IPS-20b (cell line): Measurements from ENCODE around the gene TBX1.
"Not testable (repeated sequence)": the region's sequence is repeated elsewhere in the genome, so short reads cannot be mapped to it uniquely, and the experiment has no call there.

ENCODE experiments used
- H3K27ac ChIP-seq: one replicate; pipeline ENCODE4 v1.5.1; 2013; ENCODE audit warnings: low read length
- H3K27me3 ChIP-seq: 2 replicates; pipeline ENCODE4 v1.6.1; 2013; ENCODE audit warnings: mild to moderate bottlenecking, low read length, inconsistent platforms; ENCODE audit not compliant: insufficient read depth
- H3K36me3 ChIP-seq: 2 replicates; pipeline ENCODE4 v1.6.1; 2013; ENCODE audit warnings: low read depth, mild to moderate bottlenecking, inconsistent platforms, low read length, moderate library complexity; ENCODE audit not compliant: insufficient read depth
- H3K4me1 ChIP-seq: 2 replicates; pipeline ENCODE4 v1.6.1; 2013; ENCODE audit warnings: mild to moderate bottlenecking, control low read depth, inconsistent platforms, low read length, moderate library complexity; ENCODE audit not compliant: insufficient read depth
- H3K4me3 ChIP-seq: 2 replicates; pipeline ENCODE4 v1.5.1; 2013; ENCODE audit warnings: mild to moderate bottlenecking, low read length, inconsistent platforms
- H3K9ac ChIP-seq: 2 replicates; pipeline ENCODE4 v1.6.1; 2013; ENCODE audit warnings: low read depth, mild to moderate bottlenecking, inconsistent platforms, low read length, moderate library complexity
- H3K9me3 ChIP-seq: 2 replicates; pipeline ENCODE4 v1.6.1; 2013; ENCODE audit warnings: mild to moderate bottlenecking, low read depth, low read length, inconsistent platforms; ENCODE audit not compliant: insufficient read depth

The TBX1 gene

GRCh38 chr22:19775496-19776325 is 15.1 kb downstream of the TBX1 start:
- H3K27me3 ChIP-seq, result peaks cover 55% of the 10 kb centered on the region
- no peak overlapping the region for H3K27ac ChIP-seq
- H3K4me1 ChIP-seq, result peaks cover 3% of the 10 kb centered on the region; the same call in 1 of the 2 replicates
- H3K9ac ChIP-seq, result no peak overlapping the region
- H3K9me3 ChIP-seq, result no peaks in the 10 kb centered on the region
- H3K4me3 ChIP-seq, result no peak overlapping the region
- no peaks in the 10 kb centered on the region for H3K36me3 ChIP-seq

DNA sequence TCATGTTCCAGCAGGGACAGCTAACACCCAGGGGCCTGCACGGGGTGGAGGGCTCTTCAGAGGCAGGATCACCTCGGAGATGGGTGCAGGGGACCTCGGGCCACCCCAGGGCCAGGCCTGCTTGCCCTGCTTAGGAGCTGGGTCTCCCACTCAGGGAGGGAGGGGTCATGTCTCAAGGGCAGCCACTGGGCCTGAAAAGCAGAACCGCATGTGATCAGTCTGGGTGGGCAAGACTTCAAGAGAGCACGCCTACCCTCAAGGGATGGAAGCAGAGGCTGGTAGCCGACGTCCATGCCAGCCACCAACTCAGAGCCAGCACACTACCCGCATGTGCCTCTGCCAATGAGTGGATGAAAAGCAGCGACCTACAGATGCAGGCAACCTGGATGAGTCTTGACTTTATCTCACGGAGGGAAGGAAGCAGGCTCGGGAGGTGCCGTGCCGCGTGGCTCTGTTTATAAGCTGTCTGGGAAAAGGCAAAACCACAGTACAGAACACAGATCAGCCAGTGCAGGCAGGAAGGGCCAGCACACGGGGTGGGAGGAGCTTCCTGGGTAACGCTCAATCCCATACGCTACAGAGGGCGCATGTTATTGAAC is 16.0 kb downstream of the TBX1 start:
- Histone ChIP-seq H3K9me3 (no peaks in the 10 kb centered on the region), H3K27me3 (peaks cover 47% of the 10 kb centered on the region), H3K9ac (no peak overlapping the region), H3K4me3 (no peak overlapping the region), H3K36me3 (no peaks in the 10 kb centered on the region), H3K4me1 (peaks cover 3% of the 10 kb centered on the region; the same call in 1 of the 2 replicates), H3K27ac (no peak overlapping the region)

DNA sequence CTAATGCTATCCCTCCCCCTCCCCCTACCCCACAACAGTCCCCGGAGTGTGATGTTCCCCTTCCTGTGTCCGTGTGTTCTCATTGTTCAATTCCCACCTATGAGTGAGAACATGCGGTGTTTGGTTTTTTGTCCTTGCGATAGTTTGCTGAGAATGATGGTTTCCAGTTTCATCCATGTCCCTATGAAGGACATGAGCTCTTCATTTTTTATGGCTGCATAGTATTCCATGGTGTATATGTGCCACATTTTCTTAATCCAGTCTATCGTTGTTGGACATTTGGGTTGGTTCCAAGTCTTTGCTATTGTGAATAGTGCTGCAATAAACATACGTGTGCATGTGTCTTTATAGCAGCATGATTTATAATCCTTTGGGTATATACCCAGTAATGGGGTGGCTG is 16.6 kb downstream of the TBX1 start:
- H3K4me3 ChIP-seq, H3K4me1 ChIP-seq, H3K9ac ChIP-seq, H3K36me3 ChIP-seq, H3K27ac ChIP-seq, H3K9me3 ChIP-seq: not testable (repeated sequence)
- H3K27me3 ChIP-seq, result peaks cover 41% of the 10 kb centered on the region

- peaks cover 28% of the 10 kb centered on the region for H3K27me3 ChIP-seq
- H3K9ac ChIP-seq, result no peak overlapping the region
- no peaks in the 10 kb centered on the region for H3K36me3 ChIP-seq
- H3K27ac ChIP-seq, result no peak overlapping the region
- H3K4me3 ChIP-seq, result no peak overlapping the region
- H3K4me1 ChIP-seq, result peaks cover 3% of the 10 kb centered on the region; the same call in 1 of the 2 replicates
- no peaks in the 10 kb centered on the region for H3K9me3 ChIP-seq
These were observed 18.4 kb downstream of the TBX1 start for GRCh38 chr22:19779011-19779421.

DNA sequence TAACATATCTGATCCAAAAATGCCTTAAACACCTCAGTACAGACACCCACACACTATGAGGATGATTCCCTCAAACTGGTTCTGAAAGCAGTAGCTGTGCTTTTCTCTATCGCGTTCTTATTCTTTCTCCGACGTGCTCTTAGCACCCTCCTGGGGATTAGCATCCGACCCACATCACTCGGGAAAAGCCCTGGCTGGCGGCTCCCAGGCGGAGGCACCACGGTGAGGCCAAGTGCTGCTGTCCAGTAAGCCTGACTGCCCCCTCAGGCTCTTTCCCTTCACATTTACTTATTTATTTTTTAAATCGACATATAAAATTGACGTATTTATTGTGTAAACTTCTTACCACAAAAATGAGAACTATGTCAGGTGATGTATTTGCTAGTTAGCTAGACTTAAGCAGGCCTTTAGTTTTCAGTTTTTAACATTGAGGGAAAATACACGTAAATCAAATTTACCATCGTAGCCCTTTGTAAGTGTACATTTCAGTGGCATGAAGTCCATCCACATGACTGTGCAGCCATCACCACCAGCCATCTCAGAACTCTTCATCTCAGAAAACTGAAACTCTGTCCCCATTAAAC is 19.2 kb downstream of the TBX1 start:
- H3K9me3 ChIP-seq, result no peaks in the 10 kb centered on the region
- no peak overlapping the region for H3K9ac ChIP-seq
- H3K4me3 ChIP-seq, result no peak overlapping the region
- H3K27ac ChIP-seq, result no peak overlapping the region
- H3K27me3 ChIP-seq, result peaks cover 22% of the 10 kb centered on the region
- H3K36me3 ChIP-seq, result no peaks in the 10 kb centered on the region
- H3K4me1 ChIP-seq, result peaks cover 3% of the 10 kb centered on the region; the same call in 1 of the 2 replicates

DNA sequence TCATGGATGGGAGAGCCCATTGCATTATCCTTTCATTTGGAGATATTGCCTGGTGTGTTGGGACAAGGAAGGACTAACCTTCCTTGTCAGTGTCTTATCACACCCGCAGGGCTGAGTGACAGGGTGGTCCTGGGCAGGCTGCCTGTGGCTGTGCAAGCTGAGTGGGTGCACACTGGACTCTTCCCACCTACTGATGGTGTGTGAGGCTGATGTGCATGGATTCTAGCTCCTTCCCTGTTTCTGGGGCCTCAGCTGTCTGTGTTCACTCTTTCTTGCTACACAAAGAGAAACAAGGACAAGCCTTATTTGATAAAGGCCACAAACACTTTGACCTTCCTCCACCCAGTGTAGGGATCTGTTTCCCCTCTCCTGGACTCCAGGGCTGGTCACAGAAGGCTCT is 22.0 kb downstream of the TBX1 start:
- no peak overlapping the region for H3K27ac ChIP-seq
- H3K36me3 ChIP-seq, result no peaks in the 10 kb centered on the region
- H3K9ac ChIP-seq, result no peak overlapping the region
- H3K4me3 ChIP-seq, result no peak overlapping the region
- H3K9me3 ChIP-seq, result no peaks in the 10 kb centered on the region
- peaks cover 22% of the 10 kb centered on the region for H3K27me3 ChIP-seq
- peaks cover 3% of the 10 kb centered on the region; the same call in 1 of the 2 replicates for H3K4me1 ChIP-seq

GRCh38 chr22:19783586-19784383 is 23.2 kb downstream of the TBX1 start:
- Histone ChIP-seq H3K27ac (no peak overlapping the region), H3K4me1 (peaks cover 3% of the 10 kb centered on the region; the same call in 1 of the 2 replicates), H3K36me3 (no peaks in the 10 kb centered on the region), H3K27me3 (peaks cover 20% of the 10 kb centered on the region), H3K9ac (no peak overlapping the region), H3K4me3 (no peak overlapping the region), H3K9me3 (no peaks in the 10 kb centered on the region)

- Histone ChIP-seq H3K4me1 (peaks cover 3% of the 10 kb centered on the region; the same call in 1 of the 2 replicates), H3K36me3 (no peaks in the 10 kb centered on the region), H3K9me3 (no peaks in the 10 kb centered on the region), H3K27ac (no peak overlapping the region), H3K27me3 (peaks cover 12% of the 10 kb centered on the region), H3K9ac (no peak overlapping the region), H3K4me3 (no peak overlapping the region)
These were observed 24.0 kb downstream of the TBX1 start for GRCh38 chr22:19784384-19785175.

DNA sequence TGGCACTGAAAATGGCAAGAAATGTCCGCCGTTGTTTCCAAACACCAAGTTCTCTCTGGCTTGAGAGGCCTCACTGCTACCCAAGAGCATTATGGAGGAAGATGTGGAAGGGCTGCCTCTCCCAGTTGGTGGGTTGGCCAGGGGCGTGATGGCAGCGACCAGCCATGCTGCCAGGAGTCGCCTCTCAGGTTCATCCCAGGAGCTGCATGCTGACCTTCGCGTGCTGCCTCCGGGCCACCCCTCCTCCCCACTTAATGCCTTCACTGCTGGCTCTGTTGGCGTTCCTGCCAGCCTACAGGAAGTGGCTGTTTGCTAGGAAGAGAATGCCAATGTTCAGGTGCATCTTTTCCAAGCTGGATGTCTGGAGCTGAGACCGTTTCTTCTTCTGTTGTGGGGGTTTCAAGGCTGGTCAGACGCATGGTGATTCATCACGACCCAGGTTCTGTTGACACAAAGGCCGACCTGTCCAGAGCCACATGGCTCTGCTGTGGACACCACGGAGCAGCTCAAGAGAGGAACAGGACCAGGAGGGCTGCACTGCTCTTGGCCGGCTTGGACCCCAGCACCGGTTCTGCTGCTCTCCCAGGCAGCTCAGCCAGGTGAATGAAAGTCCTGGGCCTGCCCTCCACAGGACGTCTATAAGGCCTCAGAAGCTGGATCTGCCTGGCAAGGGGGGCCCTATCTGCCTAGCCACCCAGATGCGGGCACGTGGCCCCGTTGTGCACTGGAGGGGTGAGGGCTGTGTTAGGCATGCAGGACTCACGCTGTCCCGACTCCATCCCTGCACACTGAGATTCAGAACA is 25.1 kb downstream of the TBX1 start:
- H3K9ac ChIP-seq, result no peak overlapping the region
- H3K27me3 ChIP-seq, result peaks cover 6% of the 10 kb centered on the region; the same call in 1 of the 2 replicates
- H3K36me3 ChIP-seq, result no peaks in the 10 kb centered on the region
- no peak overlapping the region for H3K27ac ChIP-seq
- no peaks in the 10 kb centered on the region for H3K9me3 ChIP-seq
- no peak overlapping the region for H3K4me3 ChIP-seq
- no peaks in the 10 kb centered on the region for H3K4me1 ChIP-seq

DNA sequence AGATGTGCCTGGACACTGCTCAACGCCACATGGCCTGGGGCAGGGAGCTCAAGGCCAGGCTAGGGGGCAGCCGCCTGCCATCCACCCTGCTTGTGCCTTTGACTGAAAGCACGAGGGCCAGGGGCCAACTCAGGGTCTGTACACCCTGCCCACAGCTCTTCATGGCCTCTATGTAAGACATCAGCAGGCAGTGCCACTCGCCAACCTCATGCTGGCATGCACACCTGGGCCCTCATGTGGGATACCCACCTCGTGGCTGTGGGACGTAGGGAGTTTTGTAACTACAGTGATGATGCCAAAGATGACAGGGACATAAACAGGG is 25.6 kb downstream of the TBX1 start:
- Histone ChIP-seq H3K4me3 (no peak overlapping the region), H3K4me1 (no peaks in the 10 kb centered on the region), H3K36me3 (no peaks in the 10 kb centered on the region), H3K9ac (no peak overlapping the region), H3K9me3 (no peaks in the 10 kb centered on the region), H3K27me3 (peaks cover 6% of the 10 kb centered on the region; the same call in 1 of the 2 replicates), H3K27ac (no peak overlapping the region)
